Astrocyte of the spinal cord (primary cell): ENCODE measurements around the gene PATJ.
A peak's percentile ranks its signal among the peaks of the same experiment; 100 is the strongest.

Experiments used
- DNase-seq: peaks from one replicate; pipeline ENCODE4 v3.0.0; 2011; ENCODE audit warnings: low read depth, low spot score
- H3K4me3 ChIP-seq: 2 replicates; pipeline ENCODE4 v1.5.1; 2011; ENCODE audit warnings: low read depth, mild to moderate bottlenecking, low read length, moderate library complexity
- in situ Hi-C: cut with HindIII; loops from 2 replicates; pipeline ENCODE4 v1.10.0; 2017; ENCODE audit warnings: low sequenced_read_pairs
- TF ChIP-seq, protein P1 (sequence below): IDR thresholded peaks from 2 replicates; pipeline ENCODE4 v1.5.1; 2012; ENCODE audit warnings: low read depth, mild to moderate bottlenecking, low read length, inconsistent platforms

The PATJ gene

DNA sequence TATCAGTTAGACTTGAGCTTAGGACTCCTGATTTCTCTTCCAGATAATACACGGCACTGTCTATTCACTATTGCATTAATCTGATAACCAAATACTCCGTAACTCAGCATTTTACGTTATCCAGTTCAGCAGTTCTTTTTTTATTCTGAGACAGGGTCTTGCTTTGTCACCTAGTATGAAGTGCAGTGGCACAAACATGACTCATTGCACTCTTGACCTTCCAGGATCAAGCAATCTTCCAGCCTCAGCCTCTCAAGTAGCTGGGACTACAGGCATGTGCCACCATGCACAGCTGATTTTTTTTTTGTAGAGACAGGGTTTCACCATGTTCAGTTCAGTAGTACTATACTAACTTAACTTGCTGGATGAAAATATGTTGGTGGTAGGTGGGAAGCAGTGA, 156.4 kb downstream of the PATJ start:
- in situ Hi-C loops: no loop called here
- DNase-seq: no peak
- TF ChIP-seq, protein P1, sequence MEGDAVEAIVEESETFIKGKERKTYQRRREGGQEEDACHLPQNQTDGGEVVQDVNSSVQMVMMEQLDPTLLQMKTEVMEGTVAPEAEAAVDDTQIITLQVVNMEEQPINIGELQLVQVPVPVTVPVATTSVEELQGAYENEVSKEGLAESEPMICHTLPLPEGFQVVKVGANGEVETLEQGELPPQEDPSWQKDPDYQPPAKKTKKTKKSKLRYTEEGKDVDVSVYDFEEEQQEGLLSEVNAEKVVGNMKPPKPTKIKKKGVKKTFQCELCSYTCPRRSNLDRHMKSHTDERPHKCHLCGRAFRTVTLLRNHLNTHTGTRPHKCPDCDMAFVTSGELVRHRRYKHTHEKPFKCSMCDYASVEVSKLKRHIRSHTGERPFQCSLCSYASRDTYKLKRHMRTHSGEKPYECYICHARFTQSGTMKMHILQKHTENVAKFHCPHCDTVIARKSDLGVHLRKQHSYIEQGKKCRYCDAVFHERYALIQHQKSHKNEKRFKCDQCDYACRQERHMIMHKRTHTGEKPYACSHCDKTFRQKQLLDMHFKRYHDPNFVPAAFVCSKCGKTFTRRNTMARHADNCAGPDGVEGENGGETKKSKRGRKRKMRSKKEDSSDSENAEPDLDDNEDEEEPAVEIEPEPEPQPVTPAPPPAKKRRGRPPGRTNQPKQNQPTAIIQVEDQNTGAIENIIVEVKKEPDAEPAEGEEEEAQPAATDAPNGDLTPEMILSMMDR: no peak
- H3K4me3 ChIP-seq: no peak overlapping the region

DNA sequence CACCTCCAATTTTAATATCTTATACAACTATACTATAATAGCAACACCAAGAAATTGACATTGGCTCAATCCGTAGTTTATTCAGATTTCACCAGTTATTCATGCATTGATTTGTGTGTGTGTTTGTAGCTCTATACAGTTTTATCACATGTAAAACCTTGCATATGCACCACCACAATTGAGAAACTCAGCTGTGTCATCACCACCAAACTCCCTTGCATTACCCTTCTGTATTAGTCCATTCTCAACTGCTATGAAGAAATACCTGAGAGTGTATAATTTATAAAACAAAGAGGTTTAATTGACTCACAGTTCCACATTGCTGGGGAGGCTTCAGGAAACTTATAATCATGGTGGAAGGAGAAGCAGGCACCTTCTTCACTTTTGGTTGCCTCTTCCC, 162.1 kb downstream of the PATJ start:
- TF ChIP-seq, protein P1: no peak
- H3K4me3 ChIP-seq: no peak overlapping the region
- in situ Hi-C loops: no loop called here
- no peak for DNase-seq

DNA sequence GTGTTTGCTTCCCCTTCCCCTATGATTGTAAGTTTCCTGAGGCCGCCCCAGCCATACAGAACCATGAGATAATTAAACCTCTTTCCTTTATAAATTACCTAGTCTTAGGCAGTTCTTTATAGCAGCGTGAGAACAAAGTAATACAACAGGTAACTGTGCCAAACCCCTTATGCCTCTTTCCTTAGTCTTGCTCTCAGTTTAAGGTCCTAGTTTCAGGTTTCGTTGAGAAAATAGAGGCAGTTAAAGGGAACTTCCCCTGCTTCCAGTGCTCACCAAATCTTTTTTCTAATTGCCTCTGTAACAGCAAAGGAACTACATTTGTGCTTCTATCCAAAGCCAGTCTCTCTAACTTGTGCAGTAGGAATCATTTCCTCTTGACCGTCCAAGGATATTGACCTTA, 164.8 kb downstream of the PATJ start:
- in situ Hi-C loops: no loop called here
- H3K4me3 ChIP-seq: no peak overlapping the region
- TF ChIP-seq, protein P1: no peak
- DNase-seq: no peak

DNA sequence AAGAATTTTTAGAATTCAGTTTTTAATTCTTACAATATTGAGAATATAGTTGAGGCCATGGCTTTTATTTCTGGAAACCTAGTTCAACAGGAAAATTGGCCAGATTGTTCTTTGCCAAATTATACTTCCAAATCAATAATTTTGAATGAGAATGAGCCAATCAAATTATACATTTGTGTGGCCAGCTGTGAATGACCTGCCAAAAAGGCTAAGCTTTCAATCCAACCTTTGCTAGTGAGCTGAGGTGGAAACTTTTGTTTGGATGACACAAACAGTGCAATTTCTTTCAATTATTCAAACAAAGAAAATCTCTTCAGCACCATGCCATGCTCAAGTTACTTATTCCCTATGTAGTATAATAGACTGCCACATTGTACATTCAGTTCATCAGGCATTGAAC, 167.8 kb downstream of the PATJ start:
- in situ Hi-C loops: no loop called here
- TF ChIP-seq, protein P1: no peak

DNA sequence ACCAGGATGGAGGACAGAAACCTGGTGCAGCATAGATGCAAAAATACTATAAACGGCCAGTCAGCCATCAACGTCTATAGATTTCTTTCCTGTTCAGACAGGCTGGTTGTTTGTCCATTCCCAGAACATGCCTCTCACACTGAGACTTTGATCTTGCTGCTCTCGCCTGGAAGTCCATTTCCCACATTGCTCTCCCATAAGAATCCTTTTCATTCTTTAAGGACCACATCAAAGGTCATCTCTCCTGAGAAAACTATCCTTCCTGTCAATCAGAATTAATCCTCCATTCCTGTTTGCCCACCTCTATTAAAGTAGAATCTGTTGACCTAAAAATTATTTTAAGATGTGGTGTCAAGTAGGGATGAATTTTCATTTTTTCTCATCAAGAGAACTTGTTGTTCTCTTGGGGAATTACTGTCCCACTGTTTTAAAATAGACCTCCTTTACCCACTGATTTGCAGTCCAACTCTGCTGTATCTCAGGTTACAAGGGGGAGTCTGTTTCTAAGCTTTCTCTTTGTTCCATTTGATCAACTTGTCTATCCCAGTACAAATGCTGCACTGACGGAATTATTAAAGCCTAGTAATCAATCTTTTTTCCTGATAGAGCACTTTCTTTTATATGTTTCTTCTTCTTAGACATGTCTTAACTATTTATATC, 172.7 kb downstream of the PATJ start:
- in situ Hi-C loops: no loop called here
- peak; percentile 14 for DNase-seq
- TF ChIP-seq, protein P1: no peak
- no peak overlapping the region for H3K4me3 ChIP-seq

More for the DNA sequence above, 167.8 kb downstream of the PATJ start:
- no peak overlapping the region for H3K4me3 ChIP-seq
- no peak for DNase-seq

DNA sequence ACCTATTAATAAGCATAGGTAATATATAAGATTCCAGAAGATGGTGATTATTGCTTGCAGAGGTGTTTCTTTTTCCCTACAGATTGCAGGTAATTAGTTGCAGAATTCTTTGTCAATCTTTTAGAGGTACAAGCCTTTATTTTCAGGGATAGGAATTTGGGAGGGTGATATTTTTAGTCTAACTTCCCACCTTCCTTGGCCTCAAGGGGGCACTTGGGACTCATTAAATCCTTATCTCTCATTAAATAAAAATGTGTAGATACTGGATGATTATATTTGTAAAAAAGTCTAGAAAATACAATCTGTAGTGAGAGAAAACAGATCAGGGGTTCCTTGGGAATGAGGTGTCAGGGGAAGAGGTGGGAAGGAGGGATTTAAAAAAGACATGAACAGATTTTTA, 179.2 kb downstream of the PATJ start:
- in situ Hi-C loops: no loop called here
- DNase-seq: peak; percentile 8
- TF ChIP-seq, protein P1: peak; percentile 50
- H3K4me3 ChIP-seq: no peak overlapping the region
